HG03565 (cell line): Measurements from ENCODE around the gene STX3.
"Not testable (repeated sequence)": the region's sequence is repeated elsewhere in the genome, so short reads cannot be mapped to it uniquely, and the experiment has no call there.

Source experiments
- ATAC-seq: cut with Tn5 transposase; IDR thresholded peaks from one replicate; pipeline ENCODE4 v1.9.1; 2021; ENCODE audit warnings: mild to moderate bottlenecking, moderate library complexity; ENCODE audit not compliant: unreplicated experiment

The STX3 gene

GRCh38 chr11:59829358-59829757, 74.2 kb downstream of the STX3 start:
- no peak for ATAC-seq

GRCh38 chr11:59833602-59834001, 78.4 kb downstream of the STX3 start:
- no peak for ATAC-seq

GRCh38 chr11:59839615-59840014, 84.4 kb downstream of the STX3 start:
- ATAC-seq = no peak

GRCh38 chr11:59841514-59841913, 86.3 kb downstream of the STX3 start:
- ATAC-seq = no peak

- ATAC-seq = no peak
Measured at GRCh38 chr11:59842316-59842715, 87.1 kb downstream of the STX3 start.

- ATAC-seq = no peak
Measured at GRCh38 chr11:59845399-59845798, 90.2 kb downstream of the STX3 start, which contains the start of gene CBLIF. Gene CBLIF (minus strand): TSS chr11:59845499. CDS start chr11:59845453, 46 bp downstream.

GRCh38 chr11:59846556-59846955, 91.4 kb downstream of the STX3 start:
- ATAC-seq = no peak

- ATAC-seq = no peak
Measured at GRCh38 chr11:59847626-59848025, 92.5 kb downstream of the STX3 start.

- ATAC-seq = not testable (repeated sequence)
Measured at GRCh38 chr11:59848439-59848838, 93.3 kb downstream of the STX3 start.

GRCh38 chr11:59849129-59849528, 94.0 kb downstream of the STX3 start:
- no peak for ATAC-seq

GRCh38 chr11:59849551-59849950, 94.4 kb downstream of the STX3 start:
- ATAC-seq = not testable (repeated sequence)

GRCh38 chr11:59851416-59851815, 96.2 kb downstream of the STX3 start:
- not testable (repeated sequence) for ATAC-seq

GRCh38 chr11:59854871-59855270, 99.7 kb downstream of the STX3 start:
- no peak for ATAC-seq
